GM11168 (cell line): ENCODE results near the gene LTK.

Experiments used
- in situ Hi-C: fragments of 300-500 bp; cut with MboI; formaldehyde crosslinking; loops from one replicate; pipeline ENCODE4 v1.12.0; 2022; ENCODE audit warnings: low sequenced_read_pairs; ENCODE audit not compliant: unreplicated experiment

LTK gene

GRCh38 chr15:41501191-41501917, 12.3 kb downstream of the LTK start:
- in situ Hi-C loops: no loop called here

GRCh38 chr15:41499109-41499851, 14.3 kb downstream of the LTK start:
- in situ Hi-C loops: no loop called here

- in situ Hi-C loops: no loop called here
These were observed 15.0 kb downstream of the LTK start for GRCh38 chr15:41498657-41499056.

- in situ Hi-C loops: no loop called here
These were observed 17.7 kb downstream of the LTK start for GRCh38 chr15:41495736-41496599.

GRCh38 chr15:41494922-41495735, 18.5 kb downstream of the LTK start:
- in situ Hi-C loops: no loop called here

DNA sequence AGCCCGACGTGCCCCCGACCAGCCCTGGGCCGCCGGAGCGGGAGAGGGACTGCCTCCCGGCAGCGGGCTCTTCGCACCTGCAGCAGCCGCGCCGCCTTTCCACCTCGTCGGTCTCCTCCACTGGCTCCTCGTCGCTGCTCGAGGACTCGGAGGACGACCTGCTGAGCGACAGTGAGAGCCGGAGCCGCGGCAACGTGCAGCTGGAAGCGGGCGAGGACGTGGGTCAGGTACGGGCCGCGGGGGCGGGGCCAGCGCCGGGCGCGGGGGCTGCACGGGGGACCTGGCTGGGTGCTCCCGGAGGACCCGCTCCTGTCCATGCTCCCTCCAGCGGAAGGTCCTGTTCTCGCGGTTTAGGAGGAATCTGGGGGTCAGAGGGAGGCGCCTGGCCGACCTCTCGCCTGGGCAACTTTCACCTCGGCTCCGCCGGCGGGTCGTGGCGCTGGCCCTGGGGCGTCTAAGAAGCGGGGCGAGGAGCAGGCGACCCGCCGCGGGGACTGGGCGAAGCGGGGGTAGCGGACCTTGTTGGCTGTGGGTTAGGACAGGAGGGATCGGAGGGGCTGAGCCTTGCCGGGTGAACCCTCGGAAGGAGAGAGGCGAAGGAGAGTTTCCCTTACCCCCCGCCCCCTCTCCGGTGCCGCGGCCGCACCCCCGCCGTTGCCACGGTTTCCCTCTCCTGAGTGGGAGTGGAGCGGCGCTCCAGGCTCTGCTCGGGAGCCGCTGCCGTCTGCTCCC, 19.3 kb downstream of the LTK start:
- in situ Hi-C loops: no loop called here

GRCh38 chr15:41493902-41494189, 19.8 kb downstream of the LTK start:
- in situ Hi-C loops: no loop called here

DNA sequence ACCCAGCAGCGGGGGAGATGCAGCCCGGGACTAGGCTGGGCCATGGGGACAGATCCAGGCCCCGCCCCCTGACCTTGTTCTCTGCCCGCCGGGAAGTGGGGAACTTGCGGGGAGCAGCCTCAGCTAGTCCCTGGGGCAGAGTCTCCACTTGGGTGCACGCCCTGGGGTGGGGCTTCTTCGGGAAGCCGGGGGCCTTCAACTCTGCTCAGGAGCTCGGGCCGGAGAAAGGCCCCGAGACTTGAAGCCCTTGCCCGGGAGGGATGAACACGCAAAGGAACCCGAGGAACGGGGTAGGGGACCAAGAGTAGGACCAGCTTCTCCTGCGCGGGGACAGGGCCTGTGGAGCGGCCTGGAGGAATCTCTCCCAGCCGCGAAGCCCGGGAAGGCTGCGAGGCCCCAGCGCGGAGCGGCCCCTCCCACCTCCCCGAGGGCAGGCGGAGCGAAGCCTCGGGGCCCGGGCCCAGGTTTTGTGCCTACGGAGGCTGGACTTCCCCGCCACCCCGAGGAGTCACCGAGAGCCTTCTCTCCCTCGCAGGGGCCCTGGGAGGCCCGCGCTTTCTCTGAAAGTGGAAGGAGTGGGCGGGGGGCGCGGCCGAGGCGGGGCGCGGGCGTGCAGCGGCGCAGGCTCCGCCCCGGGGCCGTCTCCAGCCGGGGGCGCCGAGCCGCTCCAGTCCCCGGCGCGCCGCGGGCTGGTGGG, 20.3 kb downstream of the LTK start, which contains the start of gene ITPKA:
ITPKA (plus strand) TSS at position 670 of the 697 bp plus-strand sequence. CDS start 54 bp downstream, outside the sequence.
- in situ Hi-C loops: no loop called here

GRCh38 chr15:41492597-41493204, 20.9 kb downstream of the LTK start:
- in situ Hi-C loops: no loop called here

DNA sequence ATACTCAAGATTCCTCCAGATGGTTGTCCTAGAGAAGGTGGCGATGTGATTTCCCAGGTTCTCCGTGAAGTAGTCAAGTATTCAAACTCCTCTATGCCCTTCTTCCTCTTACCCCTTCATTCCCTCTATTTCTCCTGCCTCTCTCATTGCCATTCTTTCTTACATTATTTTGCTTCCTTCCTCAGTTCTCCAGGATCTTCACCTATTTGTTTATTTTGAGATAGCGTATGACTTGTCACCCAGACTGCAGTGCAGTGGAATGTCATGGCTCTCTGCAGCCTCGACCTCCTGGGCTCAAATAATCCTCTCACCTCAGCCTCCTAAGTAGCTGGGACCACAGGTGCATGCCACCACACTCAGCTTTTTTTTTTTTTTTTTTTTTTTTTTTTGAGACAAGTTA, 21.7 kb downstream of the LTK start:
- in situ Hi-C loops: no loop called here

DNA sequence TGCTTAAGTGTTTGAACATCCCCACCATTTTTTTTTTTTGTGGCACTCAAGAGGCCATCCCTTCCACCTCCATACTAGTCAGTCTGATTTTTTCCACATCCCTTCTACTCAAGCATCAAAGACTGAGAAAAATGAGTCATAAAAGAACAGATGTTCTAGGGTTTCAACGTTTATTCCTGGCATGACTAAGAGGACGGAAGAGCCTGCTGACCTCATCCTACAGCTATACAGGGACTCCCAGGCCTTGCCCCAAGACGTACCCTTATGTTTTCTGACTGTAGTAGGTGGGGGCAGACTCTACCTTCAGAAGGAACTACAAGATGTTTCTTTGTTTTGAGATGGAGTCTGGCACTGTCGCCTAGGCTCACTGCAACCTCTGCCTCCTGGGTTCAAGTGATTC, 23.3 kb downstream of the LTK start:
- in situ Hi-C loops: no loop called here

DNA sequence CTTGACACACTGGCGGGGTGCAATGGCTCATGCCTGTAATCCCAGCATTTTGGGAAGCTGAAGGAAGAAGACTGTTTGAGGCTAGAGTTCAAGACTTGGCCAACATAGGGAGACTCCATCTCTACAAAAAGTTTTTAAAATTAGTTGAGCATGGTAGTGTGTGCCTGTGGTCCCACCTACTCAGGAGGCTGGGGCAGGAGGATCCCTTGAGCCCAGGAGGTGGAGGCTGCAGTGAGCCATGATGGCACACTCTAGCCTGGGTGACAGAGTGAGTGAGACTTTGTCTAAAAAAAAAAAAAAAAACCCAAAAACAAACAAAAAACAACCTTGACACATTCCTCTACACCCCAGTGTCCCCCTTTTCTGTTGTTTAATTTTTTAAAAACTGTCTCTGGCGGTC, 24.0 kb downstream of the LTK start:
- in situ Hi-C loops: no loop called here

- in situ Hi-C loops: no loop called here
These were observed 25.8 kb downstream of the LTK start for GRCh38 chr15:41487802-41488201.

DNA sequence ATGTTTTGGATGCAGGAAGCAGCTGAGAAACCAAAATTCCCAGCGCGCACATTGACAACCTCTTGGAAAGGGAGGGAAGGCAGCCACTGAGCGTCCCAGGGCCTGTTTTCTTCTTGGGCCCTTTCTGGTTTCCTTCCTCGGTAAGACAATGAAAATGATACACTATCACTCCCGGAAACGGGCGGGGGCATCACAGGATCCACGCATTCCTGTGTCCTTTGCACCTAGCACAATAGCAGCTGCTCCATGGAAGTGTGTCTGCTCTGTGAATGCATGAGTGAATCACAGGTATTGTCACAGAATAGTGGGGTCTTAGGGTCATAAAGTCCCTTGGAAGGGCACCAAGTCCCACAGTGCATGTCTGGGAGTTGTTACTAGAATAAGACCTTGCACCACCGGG, 26.2 kb downstream of the LTK start:
- in situ Hi-C loops: no loop called here

- in situ Hi-C loops: no loop called here
These were observed 27.3 kb downstream of the LTK start for GRCh38 chr15:41486286-41486685.

DNA sequence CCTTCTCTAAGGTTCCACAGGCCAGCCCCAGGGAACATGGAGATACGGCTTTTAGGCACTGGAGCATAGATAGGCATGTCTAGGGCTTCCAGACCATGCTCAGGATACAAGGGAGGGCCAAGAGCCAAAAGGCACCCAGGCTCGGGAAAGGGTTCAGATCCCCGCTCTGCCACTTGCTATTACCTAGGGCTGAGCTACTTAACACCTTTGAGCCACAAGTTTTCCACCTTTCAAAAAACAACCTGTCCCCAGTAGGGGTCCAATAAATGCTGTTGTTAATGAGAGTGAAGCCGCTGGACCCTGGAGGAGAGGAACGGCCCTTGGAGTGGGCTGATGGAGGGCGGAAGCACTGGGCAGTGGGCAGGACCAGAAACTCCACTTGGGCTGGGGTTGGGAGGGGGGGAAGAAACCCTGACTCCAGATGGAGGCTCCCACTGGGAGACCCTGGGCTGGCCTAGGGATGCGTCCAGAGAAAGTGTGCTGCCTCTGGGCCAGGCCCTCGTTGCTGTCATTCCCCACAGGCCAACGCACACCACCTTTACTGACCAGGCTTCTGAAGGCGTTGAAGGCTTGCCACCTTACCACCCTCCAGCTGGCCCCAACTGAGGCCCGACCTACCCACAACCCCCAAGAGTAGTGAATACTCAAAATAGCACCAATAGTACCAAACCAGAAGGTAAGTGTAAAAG, 28.5 kb downstream of the LTK start:
- in situ Hi-C loops: no loop called here

DNA sequence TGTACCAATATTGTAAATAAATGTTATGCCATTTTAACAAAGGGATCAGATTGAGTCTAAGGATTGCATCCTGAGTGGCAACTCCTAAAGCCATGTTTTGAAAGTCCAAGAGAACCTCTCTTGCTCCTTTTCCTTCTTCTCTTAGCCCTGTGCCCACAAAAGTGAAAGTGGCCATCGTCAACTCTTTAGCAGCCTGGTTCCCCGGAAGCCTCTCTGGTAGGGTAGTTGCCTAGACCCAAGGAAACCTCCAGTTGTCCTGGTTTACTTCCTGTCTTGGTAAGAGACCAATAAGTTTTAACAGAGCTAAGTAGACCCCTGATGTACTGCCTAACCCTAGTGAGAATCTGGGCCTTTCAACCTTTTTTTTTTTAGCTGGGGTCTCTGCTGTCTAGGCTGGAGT, 30.1 kb downstream of the LTK start:
- in situ Hi-C loops: no loop called here

- in situ Hi-C loops: no loop called here
These were observed 30.5 kb downstream of the LTK start for GRCh38 chr15:41483115-41483514.
